ENCODE results near the gene LRRC56.

LRRC56 gene

GRCh38 chr11:540583-541432 is 3.5 kb downstream of the LRRC56 start:
- DNase-seq (ENCODE audit: low spot score), result no peak

- no peak for DNase-seq (ENCODE audit: low spot score)
These were observed 4.1 kb downstream of the LRRC56 start for GRCh38 chr11:541433-541885.

- no peak for DNase-seq (ENCODE audit: low spot score)
These were observed 7.5 kb downstream of the LRRC56 start for GRCh38 chr11:544817-545166.

GRCh38 chr11:545171-545570 is 7.8 kb downstream of the LRRC56 start:
- no peak for DNase-seq (ENCODE audit: low spot score)

GRCh38 chr11:548700-549603 is 11.6 kb downstream of the LRRC56 start:
- no peak for DNase-seq (ENCODE audit: low spot score)

- DNase-seq (ENCODE audit: low spot score), result no peak
These were observed 12.9 kb downstream of the LRRC56 start for GRCh38 chr11:550021-550745.

- no peak for DNase-seq (ENCODE audit: low spot score)
These were observed 13.4 kb downstream of the LRRC56 start for GRCh38 chr11:550746-551085.

- DNase-seq (ENCODE audit: low spot score), result no peak
These were observed 13.8 kb downstream of the LRRC56 start for GRCh38 chr11:551131-551530.

- no peak for DNase-seq (ENCODE audit: low spot score)
These were observed 14.3 kb downstream of the LRRC56 start for GRCh38 chr11:551596-551995.

GRCh38 chr11:553083-553987 is 16.0 kb downstream of the LRRC56 start:
- no peak for DNase-seq (ENCODE audit: low spot score)

GRCh38 chr11:553988-554340 is 16.6 kb downstream of the LRRC56 start:
- DNase-seq (ENCODE audit: low spot score), result no peak

- DNase-seq (ENCODE audit: low spot score), result no peak
These were observed 17.3 kb downstream of the LRRC56 start for GRCh38 chr11:554428-555226.

- DNase-seq (ENCODE audit: low spot score), result no peak
These were observed 18.0 kb downstream of the LRRC56 start for GRCh38 chr11:555227-555779.

GRCh38 chr11:555780-556661 is 18.7 kb downstream of the LRRC56 start:
- no peak for DNase-seq (ENCODE audit: low spot score)

- DNase-seq (ENCODE audit: low spot score), result no peak
These were observed 19.4 kb downstream of the LRRC56 start for GRCh38 chr11:556662-557256.

GRCh38 chr11:557328-558132 is 20.2 kb downstream of the LRRC56 start:
- DNase-seq (ENCODE audit: low spot score), result no peak

GRCh38 chr11:558503-558902 is 21.2 kb downstream of the LRRC56 start:
- DNase-seq (ENCODE audit: low spot score), result no peak

GRCh38 chr11:559020-559620 is 21.8 kb downstream of the LRRC56 start:
- no peak for DNase-seq (ENCODE audit: low spot score)
